H9 (cell line): ENCODE measurements around the gene FBXO22. TPM values are rescaled to one million over a fixed set of nuclear protein-coding genes. Genes with fewer than 3 reads are reported as not detected.

ENCODE experiments used
- DNase-seq: peaks from one replicate; pipeline ENCODE4 v3.0.0-alpha.2; 2017
- H2AFZ ChIP-seq: one replicate; pipeline ENCODE4 v1.6.1; 2013; ENCODE audit warnings: mild to moderate bottlenecking, low read length, control low read depth, moderate library complexity
- H2AK5ac ChIP-seq: 2 replicates; pipeline ENCODE4 v1.6.1; 2013; ENCODE audit warnings: low read length, control low read depth, mixed read lengths; ENCODE audit not compliant: insufficient read length
- H2BK120ac ChIP-seq: one replicate; pipeline ENCODE4 v1.6.1; 2013; ENCODE audit warnings: low read depth, mild to moderate bottlenecking, low read length, control low read depth, inconsistent platforms; ENCODE audit not compliant: poor library complexity, severe bottlenecking
- H2BK12ac ChIP-seq: 2 replicates; pipeline ENCODE4 v1.6.1; 2013; ENCODE audit warnings: low read length, control low read depth, mixed read lengths, low read depth; ENCODE audit not compliant: insufficient read length
- H2BK15ac ChIP-seq: 2 replicates; pipeline ENCODE4 v1.6.1; 2013; ENCODE audit warnings: low read depth, low read length, control low read depth
- H2BK20ac ChIP-seq: one replicate; pipeline ENCODE4 v1.6.1; 2013; ENCODE audit warnings: low read depth, mild to moderate bottlenecking, low read length, control low read depth, inconsistent platforms; ENCODE audit not compliant: poor library complexity, severe bottlenecking
- H2BK5ac ChIP-seq: 2 replicates; pipeline ENCODE4 v1.6.1; 2013; ENCODE audit warnings: low read length, control low read depth, mixed read lengths; ENCODE audit not compliant: insufficient read length
- H3K14ac ChIP-seq: 2 replicates; pipeline ENCODE4 v1.6.1; 2013; ENCODE audit warnings: low read length, control low read depth; ENCODE audit not compliant: insufficient read depth
- H3K18ac ChIP-seq: 2 replicates; pipeline ENCODE4 v1.6.1; 2013; ENCODE audit warnings: low read depth, mild to moderate bottlenecking, mixed read lengths, low read length, control low read depth; ENCODE audit not compliant: insufficient read length
- H3K23ac ChIP-seq: 2 replicates; pipeline ENCODE4 v1.6.1; 2013; ENCODE audit warnings: low read length, control low read depth, mixed read lengths, low read depth; ENCODE audit not compliant: insufficient read length
- H3K23me2 ChIP-seq: 2 replicates; pipeline ENCODE4 v1.6.1; 2013; ENCODE audit warnings: low read depth, mild to moderate bottlenecking, mixed read lengths, low read length, control low read depth; ENCODE audit not compliant: insufficient read length, poor library complexity, severe bottlenecking
- H3K27ac ChIP-seq: 2 replicates; pipeline ENCODE4 v1.5.1; 2013; ENCODE audit warnings: low read length, control low read depth, mixed read lengths, low read depth; ENCODE audit not compliant: insufficient read length
- H3K27me3 ChIP-seq: 2 replicates; pipeline ENCODE4 v1.6.1; 2013; ENCODE audit warnings: low read length, control low read depth, inconsistent platforms; ENCODE audit not compliant: insufficient read depth
- H3K4ac ChIP-seq: 2 replicates; pipeline ENCODE4 v1.6.1; 2013; ENCODE audit warnings: low read depth, mild to moderate bottlenecking, control low read depth, inconsistent platforms, low read length, moderate library complexity
- H3K4me1 ChIP-seq: 2 replicates; pipeline ENCODE4 v1.6.1; 2013; ENCODE audit warnings: low read length, control low read depth, inconsistent platforms; ENCODE audit not compliant: insufficient read depth
- H3K4me2 ChIP-seq: 2 replicates; pipeline ENCODE4 v1.6.1; 2013; ENCODE audit warnings: low read length, control low read depth, mixed read lengths; ENCODE audit not compliant: insufficient read length, insufficient read depth
- H3K56ac ChIP-seq: 2 replicates; pipeline ENCODE4 v1.6.1; 2013; ENCODE audit warnings: low read depth, mild to moderate bottlenecking, mixed read lengths, low read length, control low read depth; ENCODE audit not compliant: insufficient read length
- H3K79me1 ChIP-seq: 2 replicates; pipeline ENCODE4 v1.6.1; 2013; ENCODE audit warnings: low read depth, mild to moderate bottlenecking, moderate library complexity, low read length, control low read depth, inconsistent platforms; ENCODE audit not compliant: insufficient read depth, poor library complexity, severe bottlenecking
- H3K79me2 ChIP-seq: 2 replicates; pipeline ENCODE4 v1.6.1; 2013; ENCODE audit warnings: low read length, control low read depth, inconsistent platforms; ENCODE audit not compliant: insufficient read depth
- H3K9ac ChIP-seq: 2 replicates; pipeline ENCODE4 v1.6.1; 2013; ENCODE audit warnings: low read length, control low read depth, mixed read lengths; ENCODE audit not compliant: insufficient read length; ENCODE audit errors: extremely low read depth
- H3K9me3 ChIP-seq: one replicate; pipeline ENCODE4 v1.6.1; 2013; ENCODE audit warnings: low read depth, low read length, inconsistent platforms; ENCODE audit not compliant: control insufficient read depth
- H3T11ph ChIP-seq: one replicate; pipeline ENCODE4 v1.6.1; 2013; ENCODE audit warnings: mild to moderate bottlenecking, low read length, control low read depth, inconsistent platforms
- H4K20me1 ChIP-seq: one replicate; pipeline ENCODE4 v1.6.1; 2013; ENCODE audit not compliant: control insufficient read depth, insufficient read length, insufficient read depth
- H4K5ac ChIP-seq: 2 replicates; pipeline ENCODE4 v1.6.1; 2013; ENCODE audit warnings: low read depth, mild to moderate bottlenecking, mixed read lengths, low read length, control low read depth; ENCODE audit not compliant: insufficient read length
- H4K8ac ChIP-seq: replicated peaks from 2 replicates; pipeline ENCODE4 v1.6.1; 2013; ENCODE audit warnings: low read length, control low read depth, mixed read lengths, low read depth; ENCODE audit not compliant: insufficient read length
- H4K91ac ChIP-seq: 2 replicates; pipeline ENCODE4 v1.6.1; 2013; ENCODE audit warnings: low read depth, mild to moderate bottlenecking, moderate library complexity, mixed read lengths, low read length, control low read depth; ENCODE audit not compliant: insufficient read length
- H3K27ac Mint-ChIP-seq, 3 experiments: 2 replicates in 2 of 3; 3 replicates in 1 of 3; pipeline ENCODE4 v1.8.0; 2020 to 2021; ENCODE audit warnings: mixed read lengths in 3 of 3, mild to moderate bottlenecking in 1 of 3, moderate library complexity in 1 of 3
- H3K27me3 Mint-ChIP-seq: 2 replicates; pipeline ENCODE4 v1.8.0; 2021; ENCODE audit warnings: low read depth, mild to moderate bottlenecking, moderate library complexity, mixed read lengths
- H3K36me3 Mint-ChIP-seq, 3 experiments: 2 replicates in 2 of 3; 3 replicates in 1 of 3; pipeline ENCODE4 v1.8.0; 2020 to 2021; ENCODE audit warnings: low read depth in 3 of 3, mixed read lengths in 3 of 3; ENCODE audit not compliant: insufficient read depth in 1 of 3
- H3K4me1 Mint-ChIP-seq, 2 experiments: 2 replicates each; pipeline ENCODE4 v1.8.0; 2020; ENCODE audit warnings: mixed read lengths in 2 of 2
- H3K4me3 Mint-ChIP-seq, 2 experiments: 2 replicates in 1 of 2; 3 replicates in 1 of 2; pipeline ENCODE4 v1.8.0; 2020 to 2021; ENCODE audit warnings: mild to moderate bottlenecking in 2 of 2, mixed read lengths in 2 of 2, moderate library complexity in 1 of 2
- H3K9me3 Mint-ChIP-seq, 2 experiments: 2 replicates in 1 of 2; 3 replicates in 1 of 2; pipeline ENCODE4 v1.8.0; 2020; ENCODE audit warnings: mild to moderate bottlenecking in 2 of 2, mixed read lengths in 2 of 2, moderate library complexity in 1 of 2
- WGBS: extraction: QIAGEN DNeasy Blood & Tissue Kit; methylation state at CpG from one replicate; pipeline ENCODE4 v1.1.7; 2013; ENCODE audit warnings: missing lambda C conversion rate, low lambda C conversion rate, mixed read lengths; ENCODE audit not compliant: insufficient read length; ENCODE audit errors: extremely low coverage; 5-methylcytosine and 5-hydroxymethylcytosine counted together
- total RNA-seq: library from RNA; stranded (reverse); gene quantifications from 2 replicates; pipeline ENCODE4 v1.2.1, GENCODE V29; 2021
- TF ChIP-seq, protein P1 (sequence below): fragments of 200-600 bp; sonication (generic); conservative IDR thresholded peaks from 3 replicates; pipeline ENCODE4 v1.8.0; 2021; ENCODE audit warnings: antibody characterized with exemption, mild to moderate bottlenecking

FBXO22 gene
- total RNA-seq, 1 experiment from 2014 or later, result 59.9 TPM

GRCh38 chr15:75861750-75862402 is 41.8 kb upstream of the FBXO22 start:
- no peak overlapping the region for H2BK20ac ChIP-seq
- Mint-ChIP-seq H3K9me3 (no peaks in the 10 kb centered on the region; a peak in 1 of 5 replicates), H3K4me1 (peaks cover 20 to 27% of the 10 kb centered on the region in 2 experiments), H3K27ac (no peak overlapping the region; a peak in 1 of 7 replicates), H3K4me3 (no peak overlapping the region), H3K27me3 (no peaks in the 10 kb centered on the region), H3K36me3 (peaks cover 7 to 31% (median 31%) of the 10 kb centered on the region in 3 experiments; a peak in 5 of 7 replicates)
- H3K14ac ChIP-seq, result no peak overlapping the region
- TF ChIP-seq, protein P1, sequence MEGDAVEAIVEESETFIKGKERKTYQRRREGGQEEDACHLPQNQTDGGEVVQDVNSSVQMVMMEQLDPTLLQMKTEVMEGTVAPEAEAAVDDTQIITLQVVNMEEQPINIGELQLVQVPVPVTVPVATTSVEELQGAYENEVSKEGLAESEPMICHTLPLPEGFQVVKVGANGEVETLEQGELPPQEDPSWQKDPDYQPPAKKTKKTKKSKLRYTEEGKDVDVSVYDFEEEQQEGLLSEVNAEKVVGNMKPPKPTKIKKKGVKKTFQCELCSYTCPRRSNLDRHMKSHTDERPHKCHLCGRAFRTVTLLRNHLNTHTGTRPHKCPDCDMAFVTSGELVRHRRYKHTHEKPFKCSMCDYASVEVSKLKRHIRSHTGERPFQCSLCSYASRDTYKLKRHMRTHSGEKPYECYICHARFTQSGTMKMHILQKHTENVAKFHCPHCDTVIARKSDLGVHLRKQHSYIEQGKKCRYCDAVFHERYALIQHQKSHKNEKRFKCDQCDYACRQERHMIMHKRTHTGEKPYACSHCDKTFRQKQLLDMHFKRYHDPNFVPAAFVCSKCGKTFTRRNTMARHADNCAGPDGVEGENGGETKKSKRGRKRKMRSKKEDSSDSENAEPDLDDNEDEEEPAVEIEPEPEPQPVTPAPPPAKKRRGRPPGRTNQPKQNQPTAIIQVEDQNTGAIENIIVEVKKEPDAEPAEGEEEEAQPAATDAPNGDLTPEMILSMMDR, result no peak
- H4K8ac ChIP-seq, result no peak overlapping the region
- H3K4ac ChIP-seq, result no peak overlapping the region
- H3K9ac ChIP-seq, result no peak overlapping the region
- H3K56ac ChIP-seq, result no peak overlapping the region
- H3K4me2 ChIP-seq, result no peak overlapping the region
- H3K23me2 ChIP-seq, result no peaks in the 10 kb centered on the region
- no peaks in the 10 kb centered on the region for H4K20me1 ChIP-seq
- H2BK120ac ChIP-seq, result no peak overlapping the region
- no peak overlapping the region for H3K27ac ChIP-seq
- H2AFZ ChIP-seq, result no peak overlapping the region
- H3K9me3 ChIP-seq, result no peaks in the 10 kb centered on the region
- H2BK15ac ChIP-seq, result no peak overlapping the region
- peaks cover 4% of the 10 kb centered on the region; the same call in 1 of the 2 replicates for H3K4me1 ChIP-seq
- no peak overlapping the region for H3K23ac ChIP-seq
- no peak for DNase-seq
- no CpG with 5 or more reads among the region's 6 CpGs for whole genome bisulfite sequencing
- H2AK5ac ChIP-seq, result no peak overlapping the region
- H3K18ac ChIP-seq, result no peak overlapping the region
- H2BK12ac ChIP-seq, result no peak overlapping the region
- H3K79me2 ChIP-seq, result peaks cover 2% of the 10 kb centered on the region
- no peak overlapping the region for H2BK5ac ChIP-seq
- no peaks in the 10 kb centered on the region for H3K27me3 ChIP-seq
- no peaks in the 10 kb centered on the region for H3K79me1 ChIP-seq
- H4K91ac ChIP-seq, result no peak overlapping the region
- no peak overlapping the region for H3T11ph ChIP-seq
- H4K5ac ChIP-seq, result no peak overlapping the region
